Brain pericyte (primary cell): ENCODE results near the gene CKMT1A.
"Not testable (repeated sequence)": the region's sequence is repeated elsewhere in the genome, so short reads cannot be mapped to it uniquely, and the experiment has no call there.

Experiments
- DNase-seq: peaks from one replicate; pipeline ENCODE4 v3.0.0-alpha.2; 2012; ENCODE audit warnings: low read depth, low spot score

The CKMT1A gene

DNA sequence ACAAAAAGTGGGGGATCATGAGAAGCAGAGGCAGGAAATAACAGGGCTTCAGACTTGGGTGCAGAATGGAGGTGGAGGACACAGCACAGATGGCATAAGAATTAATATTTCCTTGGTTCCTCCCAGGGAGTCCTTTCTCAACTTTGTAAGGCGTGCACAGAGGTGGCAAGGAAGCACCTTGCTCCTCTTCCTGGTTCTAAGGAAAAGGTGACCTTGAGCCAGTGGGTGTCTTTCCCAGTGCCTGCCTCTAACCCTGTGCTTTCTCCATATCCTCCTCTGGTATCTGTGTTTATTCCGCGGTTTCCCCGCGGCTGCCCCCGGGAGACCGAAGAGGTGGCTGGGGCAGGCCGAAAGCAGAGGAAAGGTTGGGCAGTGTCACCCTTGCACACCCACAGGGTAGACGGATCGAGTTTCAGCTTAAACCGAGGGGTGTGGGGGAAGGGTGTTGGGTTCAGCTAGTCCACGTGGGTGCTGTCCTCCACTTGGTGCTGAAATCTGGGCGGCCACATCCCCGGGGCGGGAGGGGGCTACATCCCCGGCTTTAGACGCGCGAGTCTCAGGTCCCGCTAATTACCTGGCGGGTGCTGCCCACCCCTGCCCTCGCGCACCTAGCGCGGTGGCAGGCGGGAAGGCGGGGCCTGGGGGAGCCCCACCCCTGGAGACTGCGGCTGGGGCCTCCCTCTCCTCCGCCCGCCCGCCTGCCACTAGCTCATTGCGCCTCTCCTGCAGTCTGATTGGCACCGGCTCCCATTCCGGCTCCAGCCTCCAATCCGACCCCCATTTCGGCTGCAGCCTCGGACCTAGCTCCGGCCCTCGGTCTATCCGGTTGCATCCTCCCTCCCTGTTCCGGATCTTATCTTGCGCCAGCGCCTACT is at the start of gene CKMT1A:
Gene CKMT1A, plus strand, starts transcription at position 712 of the 875 bp plus-strand sequence. CDS start 192 bp downstream, outside the sequence.
- DNase-seq: not testable (repeated sequence)

DNA sequence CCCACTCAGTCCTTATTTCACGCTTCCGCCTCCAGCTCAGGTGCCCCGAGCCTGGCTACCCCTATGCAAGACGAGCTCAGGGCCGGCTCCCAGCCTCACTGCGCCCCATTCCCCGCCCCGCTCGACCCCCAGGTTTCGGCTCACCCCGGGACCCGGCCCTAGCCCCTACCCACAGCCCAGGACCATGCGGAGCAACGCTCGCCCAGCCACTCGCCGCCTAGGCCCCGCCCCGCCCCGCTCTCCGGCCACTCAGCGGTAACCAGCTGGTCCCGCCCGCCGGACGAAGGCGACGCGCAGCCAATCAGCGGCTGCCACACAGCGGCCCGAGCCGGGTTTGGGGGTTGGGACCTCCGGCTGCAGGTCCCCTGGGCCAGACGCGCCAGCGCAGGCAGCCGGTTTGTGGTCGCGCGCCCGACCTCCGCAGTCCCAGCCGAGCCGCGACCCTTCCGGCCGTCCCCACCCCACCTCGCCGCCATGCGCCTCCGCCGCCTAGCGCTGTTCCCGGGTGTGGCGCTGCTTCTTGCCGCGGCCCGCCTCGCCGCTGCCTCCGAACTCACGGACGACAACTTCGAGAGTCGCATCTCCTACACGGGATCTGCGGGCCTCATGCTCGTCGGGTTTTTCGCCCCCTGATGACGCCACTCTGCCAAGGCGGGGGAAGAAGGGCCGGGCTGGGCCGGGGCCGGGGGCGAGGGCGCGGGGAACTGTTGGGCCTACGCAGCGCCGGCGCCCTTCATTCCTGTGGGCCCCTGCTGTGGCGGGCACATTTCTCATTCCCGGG is 44.8 kb upstream of the CKMT1A start, which contains the start of gene CATSPER2:
Gene CATSPER2, minus strand, starts transcription at position 196 of the 781 bp plus-strand sequence. CDS start 783 bp downstream, outside the sequence.
- no peak for DNase-seq

DNA sequence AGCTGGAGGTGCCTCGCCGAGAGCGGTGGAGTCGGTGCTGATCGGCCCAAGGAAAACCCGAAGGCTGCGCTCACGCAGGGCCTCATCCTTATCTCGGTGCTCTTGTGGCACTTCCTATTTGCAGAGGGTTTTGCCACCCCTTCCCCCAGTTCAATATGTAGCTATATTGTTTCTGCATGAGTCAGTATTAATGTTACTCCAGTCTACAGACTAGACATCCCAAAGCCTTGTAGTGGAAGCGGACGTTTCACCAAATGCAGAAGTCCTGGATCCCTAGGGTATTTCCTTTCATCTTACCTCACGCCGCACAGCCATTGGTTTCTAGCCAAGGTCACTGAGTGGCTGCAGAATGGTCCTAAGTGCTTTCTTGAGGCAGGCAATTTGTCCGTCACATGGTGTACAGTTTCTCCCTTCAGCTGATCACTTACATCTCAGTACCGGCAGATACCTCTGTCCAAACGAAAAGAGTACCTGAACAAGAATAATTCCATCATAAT is 44.2 kb upstream of the CKMT1A start:
- not testable (repeated sequence) for DNase-seq

DNA sequence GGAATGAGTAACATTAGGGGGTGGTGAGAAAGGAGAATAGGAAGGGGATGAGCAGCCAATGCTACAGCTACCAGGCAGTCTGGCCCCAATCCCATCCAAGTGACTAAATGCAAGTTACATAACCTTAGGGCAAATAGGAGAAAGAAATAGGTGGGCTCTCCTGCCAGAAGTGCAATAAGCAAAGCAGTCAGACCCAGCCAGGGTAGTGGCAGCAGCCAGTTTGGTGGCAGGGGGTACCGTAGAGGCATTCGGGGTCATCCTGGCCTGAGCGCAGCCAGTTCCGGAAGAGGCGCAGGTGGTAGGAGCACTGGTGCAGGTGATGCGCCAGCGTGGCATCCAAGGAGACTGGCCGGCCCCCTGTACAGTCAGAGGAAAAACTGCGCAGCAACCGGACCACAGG is 33.9 kb upstream of the CKMT1A start:
- not testable (repeated sequence) for DNase-seq

DNA sequence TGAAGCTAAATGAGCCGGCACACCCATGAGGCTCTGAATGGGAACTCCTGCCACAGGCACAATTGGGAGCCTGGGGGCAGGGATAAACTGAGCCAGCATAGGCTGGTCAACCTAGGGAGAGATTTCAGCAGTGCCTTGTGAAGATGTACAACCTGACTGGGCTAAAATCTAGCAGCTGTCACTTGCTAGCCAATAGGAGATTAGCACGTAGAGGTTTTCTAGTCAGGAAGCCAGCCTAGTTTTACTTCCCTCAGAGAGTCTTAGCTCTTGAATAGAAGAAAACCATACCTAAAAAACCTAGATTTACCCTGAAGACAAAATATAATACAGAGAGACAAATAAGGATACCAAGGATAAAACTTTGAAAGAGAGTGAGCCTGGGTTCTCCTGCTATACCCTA is 31.4 kb upstream of the CKMT1A start:
- not testable (repeated sequence) for DNase-seq

DNA sequence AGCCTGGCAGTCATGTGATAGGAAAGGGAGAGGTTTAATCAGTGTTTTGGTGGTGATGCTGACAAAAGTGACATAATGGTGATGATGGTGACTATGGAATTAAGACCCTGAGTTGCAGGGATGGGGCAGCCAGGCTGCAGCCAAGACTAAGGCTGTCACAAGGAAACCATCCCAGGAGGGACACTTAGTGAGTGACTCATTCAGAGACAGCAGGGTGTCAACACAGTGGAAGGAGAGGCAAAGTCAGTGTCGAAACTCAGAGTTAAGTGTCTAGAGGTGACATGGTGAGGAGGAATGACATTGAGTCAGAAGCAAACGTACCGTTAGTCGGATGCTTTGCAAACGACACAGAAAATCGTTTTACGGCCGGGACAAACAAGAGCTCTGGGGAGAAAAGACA is 30.3 kb upstream of the CKMT1A start:
- not testable (repeated sequence) for DNase-seq

DNA sequence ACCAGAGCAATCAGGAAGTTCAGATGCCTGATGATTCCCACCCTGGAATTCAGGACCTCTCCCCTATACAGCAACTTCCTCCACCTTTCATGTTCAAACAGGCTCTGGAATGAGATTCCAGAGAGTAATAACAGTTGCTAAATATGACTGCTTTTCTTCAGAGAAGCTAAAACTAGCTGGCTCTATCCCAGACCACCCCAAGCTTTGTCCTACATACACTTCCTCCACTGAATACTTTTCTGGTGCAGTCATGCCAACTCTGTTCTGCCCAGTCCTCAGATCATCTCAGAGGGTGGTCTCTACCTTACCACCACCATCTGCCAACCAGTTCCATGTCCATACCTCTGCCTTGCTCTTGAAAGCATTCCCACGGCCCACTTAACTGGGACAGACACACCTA is 27.5 kb upstream of the CKMT1A start:
- not testable (repeated sequence) for DNase-seq

DNA sequence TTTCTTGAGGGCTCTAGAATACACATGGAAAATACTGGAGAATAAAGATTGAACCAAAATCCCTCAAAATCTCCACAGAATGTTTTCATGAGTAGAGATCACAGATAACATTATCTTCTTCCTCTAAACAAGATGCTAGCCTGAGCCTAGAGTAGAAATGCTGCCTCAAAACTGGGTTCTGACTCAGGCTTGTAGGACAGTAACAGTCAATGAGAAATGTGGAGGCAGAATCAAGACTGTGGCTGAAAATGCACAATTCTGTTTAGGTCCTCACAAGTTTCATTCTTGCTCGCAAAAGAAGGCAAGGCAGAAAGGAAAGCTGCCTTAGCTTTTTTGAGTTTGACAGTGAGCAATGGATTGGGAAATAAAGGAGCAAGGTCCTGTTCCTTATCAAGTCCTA is 19.5 kb upstream of the CKMT1A start:
- not testable (repeated sequence) for DNase-seq

DNA sequence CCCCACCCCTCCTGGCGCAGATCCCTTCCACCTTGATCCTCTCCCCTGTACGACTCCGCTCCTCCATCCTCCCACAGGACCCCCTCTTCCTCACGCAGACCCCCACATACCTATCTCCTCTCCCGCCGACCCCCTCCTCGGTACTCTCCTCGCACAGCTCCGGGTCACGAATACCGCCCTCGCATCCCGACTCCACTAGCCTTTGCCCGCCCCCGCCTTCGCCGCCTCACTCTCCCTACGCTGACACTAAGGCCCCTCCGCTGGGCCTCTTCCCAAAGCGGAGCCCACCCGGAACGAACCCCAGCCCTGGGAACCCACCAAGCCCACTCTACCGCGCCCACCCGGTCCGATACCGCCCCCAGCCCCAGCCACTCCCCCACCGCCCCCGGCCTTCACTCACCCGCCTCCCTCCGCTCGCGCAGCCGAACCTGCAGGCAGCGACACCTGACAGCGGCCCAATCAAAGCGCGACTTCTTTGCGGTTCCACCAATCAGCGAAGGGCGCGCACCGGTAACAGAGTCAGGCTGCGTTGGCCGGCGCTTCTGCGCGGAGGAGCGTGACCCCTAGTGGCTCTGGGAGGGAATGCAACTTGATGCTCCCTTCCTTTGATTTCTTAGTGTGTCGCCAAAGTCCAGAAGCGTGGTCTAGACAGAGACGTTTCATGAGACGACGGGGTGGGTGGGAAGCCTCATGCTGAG is 3.9 kb upstream of the CKMT1A start:
- not testable (repeated sequence) for DNase-seq

DNA sequence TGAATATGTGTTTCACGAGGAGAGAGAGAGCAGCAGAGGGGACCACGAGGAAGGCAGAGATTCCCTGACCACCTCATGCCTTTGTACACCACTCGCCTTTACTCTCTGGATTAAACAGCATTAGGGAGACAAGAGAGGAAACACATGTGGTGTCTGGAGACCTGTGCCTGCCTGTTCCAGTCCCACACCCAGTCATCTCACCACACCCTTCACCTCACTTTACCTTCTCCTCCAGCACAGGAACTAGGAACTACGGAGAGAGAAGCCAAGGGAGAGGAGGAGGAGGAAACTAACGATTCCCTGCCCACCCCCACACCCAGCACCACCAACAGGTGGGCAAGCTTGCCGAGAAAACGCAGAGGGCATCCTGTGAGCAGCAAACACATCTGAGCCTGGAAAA is 980 bp upstream of the CKMT1A start:
- not testable (repeated sequence) for DNase-seq

DNA sequence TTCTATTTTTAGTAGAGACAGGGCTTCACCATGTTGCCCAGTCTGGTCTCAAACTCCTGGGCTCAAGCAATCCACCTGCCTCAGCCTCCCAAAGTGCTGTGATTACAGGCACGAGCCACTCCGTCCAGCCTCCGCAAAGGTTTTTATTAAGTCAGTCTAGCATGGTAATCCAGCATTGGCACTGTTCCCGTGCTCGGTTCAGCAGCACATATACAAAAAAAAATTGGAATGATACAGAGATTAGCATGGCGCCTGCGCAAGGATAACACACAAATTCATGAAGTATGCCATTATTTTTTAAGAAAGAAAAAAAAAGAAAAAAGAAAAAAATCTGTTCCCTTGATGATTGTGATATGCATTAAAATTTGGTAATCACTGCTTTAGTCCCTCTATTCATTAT is 8.5 kb downstream of the CKMT1A start:
- no peak for DNase-seq

DNA sequence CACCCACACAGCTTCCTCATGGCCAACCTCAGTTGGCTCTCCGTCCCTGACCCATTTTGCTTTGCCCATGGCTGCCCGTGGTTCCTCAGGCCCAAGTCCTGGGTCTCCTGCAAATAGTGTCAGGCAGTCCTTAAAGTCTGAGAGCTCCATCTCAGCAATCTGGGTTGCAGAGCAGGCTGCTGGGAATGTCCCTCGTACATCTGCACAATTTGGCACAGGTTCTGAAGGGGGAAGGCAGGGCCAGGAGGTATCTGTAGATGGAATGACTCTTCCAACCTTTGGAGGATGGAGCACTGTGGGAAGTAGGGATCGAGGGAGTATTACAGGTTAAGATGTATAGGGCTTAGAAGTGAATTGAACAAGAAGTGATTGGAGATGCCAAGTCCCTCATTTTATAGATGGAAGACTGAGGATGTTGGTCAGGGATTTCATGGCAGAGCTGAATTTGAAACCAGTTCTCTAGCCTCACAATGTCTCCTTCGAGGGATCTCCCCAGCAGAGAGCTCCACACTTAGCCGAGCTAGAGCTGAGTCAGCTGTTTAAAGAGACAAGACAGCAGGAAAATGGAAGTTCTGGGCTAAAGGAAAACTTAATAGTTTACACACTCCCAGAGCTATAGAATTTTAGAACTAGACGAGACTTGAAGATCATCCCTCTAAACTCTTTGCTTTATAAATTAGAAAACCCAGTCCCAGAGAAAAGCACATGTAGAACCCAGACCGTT is 9.2 kb downstream of the CKMT1A start:
- no peak for DNase-seq

DNA sequence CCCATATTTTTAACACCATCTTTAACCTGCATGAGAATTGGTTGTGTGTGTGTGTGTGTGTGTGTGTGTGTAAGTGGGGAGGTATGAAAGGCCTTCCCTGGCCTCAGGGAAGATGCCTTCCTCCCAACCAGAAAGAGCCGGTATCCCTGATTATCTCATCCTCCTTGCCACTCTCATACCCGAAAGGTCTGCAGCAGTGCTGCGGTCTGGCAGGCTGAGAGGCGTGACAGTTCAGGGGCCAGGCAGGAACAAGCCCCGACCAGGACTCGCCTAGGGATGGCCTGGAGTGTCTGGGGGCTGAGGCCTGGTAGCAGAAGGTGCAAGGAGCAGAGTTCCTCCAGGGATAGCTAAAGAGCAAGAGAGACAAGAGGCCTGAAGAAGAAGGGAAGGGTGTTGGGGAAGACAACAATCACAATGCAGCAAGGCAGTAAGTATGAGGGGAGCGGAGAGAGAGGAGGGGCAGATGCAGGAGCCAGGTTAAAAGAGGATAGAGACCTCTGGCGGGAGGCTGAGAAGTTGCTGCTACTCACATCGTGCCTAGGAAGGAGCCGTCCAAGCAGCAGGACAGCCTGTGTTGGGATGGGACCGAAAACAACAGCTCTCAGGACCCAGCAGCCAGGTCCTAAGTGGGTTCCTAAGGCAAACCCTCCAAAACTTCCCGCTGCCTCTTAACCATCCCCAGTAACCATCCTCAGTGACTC is 16.9 kb downstream of the CKMT1A start:
- not testable (repeated sequence) for DNase-seq

DNA sequence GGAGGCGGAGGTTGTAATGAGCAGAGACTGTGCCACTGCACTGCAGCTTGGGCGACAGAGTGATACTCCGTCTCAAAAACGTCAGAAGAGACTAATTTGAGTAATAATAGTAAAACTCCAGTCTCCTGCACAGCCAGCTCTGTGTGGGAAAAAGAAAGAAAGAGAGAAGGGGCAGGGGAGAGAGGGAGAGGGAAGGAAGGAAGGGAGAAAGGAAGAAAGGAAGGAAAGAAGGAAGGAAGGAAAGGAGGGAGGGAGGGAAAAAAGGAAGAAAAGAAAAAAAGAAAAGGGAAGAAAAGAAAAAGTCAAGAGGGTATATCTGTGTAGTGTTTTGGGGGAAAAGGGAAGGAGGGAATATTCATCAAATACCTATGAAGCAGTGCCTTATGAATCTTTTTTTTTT is 29.5 kb downstream of the CKMT1A start:
- no peak for DNase-seq

DNA sequence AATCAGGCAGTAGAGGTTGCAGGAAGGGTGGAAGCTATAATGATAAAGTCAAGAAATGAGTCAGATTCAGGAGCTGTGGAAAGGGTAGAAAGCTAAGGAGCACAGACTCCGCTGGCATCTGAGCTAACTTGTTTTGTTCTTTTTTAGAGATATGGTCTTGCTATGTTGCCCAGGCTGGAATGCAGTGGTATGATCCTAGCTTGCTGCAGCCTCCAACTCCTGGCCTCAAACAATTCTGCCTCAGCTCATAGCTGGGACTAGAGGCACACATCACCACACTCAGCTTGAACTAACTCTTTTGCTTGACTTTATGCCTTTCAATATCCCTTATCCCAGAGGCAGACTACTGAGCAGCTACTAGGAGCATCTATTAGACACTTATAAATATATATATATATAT is 32.6 kb downstream of the CKMT1A start:
- not testable (repeated sequence) for DNase-seq

DNA sequence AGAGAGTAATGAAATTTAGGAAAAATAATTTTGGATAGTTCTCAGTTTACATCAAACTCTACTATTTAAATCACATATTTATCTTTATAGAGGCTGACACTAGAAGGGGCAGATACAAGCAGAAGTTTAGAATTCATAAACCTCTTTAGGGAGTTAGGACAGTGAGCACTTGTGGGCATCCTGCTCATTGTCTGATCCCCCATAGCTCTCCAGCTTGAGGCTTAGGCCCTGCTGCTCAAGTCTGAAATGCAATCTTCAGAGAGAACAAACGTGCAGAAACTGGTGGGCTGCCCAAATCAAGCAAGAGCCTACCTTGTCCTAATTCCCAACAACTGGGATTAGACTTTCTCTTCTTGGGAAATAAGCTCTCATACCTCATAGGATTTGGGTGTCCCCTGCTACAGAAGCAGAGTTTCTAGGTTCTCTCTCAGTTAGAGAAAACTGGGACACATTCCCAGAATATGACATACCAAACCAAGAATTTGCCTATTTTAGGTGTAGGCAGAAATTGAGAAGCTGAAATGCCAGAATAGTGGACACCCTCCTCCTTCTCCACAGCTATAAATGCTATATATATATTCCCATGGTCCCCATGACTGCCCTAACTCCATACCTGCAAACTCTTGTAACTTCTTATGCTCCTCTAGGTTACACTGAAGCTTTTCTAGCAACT is 34.5 kb downstream of the CKMT1A start:
- not testable (repeated sequence) for DNase-seq

DNA sequence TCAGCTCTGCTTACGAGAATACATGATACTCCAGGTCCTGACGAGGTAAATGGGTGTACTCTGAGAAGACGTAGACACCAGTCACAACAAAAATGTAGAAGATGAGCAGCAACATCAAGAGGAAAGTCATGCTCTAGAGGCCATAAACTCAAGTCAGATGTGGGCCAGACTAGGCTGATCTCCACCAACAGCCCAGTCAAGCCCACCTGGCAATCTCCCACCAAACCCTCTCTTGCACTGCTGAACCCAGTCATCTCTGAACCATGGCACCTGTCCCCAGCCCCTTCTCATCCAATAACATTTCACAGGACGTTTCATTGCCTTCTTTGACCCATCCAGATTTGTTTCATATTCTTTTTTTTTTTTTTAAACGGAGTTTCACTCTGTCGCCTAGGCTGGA is 41.8 kb downstream of the CKMT1A start:
- DNase-seq: no peak

DNA sequence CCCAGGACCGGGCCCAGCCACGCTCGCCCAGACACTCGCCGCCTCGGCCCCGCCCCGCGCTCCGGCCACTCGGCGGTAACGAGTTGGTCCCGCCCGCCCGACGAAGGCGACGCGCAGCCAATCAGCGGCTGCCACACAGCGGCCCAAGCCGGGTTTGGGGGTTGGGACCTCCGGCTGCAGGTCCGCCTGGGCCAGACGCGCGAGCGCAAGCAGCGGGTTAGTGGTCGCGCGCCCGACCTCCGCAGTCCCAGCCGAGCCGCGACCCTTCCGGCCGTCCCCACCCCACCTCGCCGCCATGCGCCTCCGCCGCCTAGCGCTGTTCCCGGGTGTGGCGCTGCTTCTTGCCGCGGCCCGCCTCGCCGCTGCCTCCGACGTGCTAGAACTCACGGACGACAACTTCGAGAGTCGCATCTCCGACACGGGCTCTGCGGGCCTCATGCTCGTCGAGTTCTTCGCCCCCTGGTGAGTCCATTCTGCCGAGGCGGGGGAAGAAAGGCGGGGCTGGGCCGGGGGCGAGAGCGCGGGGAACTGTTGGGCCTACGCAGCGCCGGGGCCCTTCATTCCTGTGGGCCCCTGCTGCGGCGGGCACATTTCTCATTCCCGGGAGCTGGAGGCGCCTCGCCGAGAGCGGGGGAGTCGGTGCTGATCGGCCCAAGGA is 52.7 kb downstream of the CKMT1A start, which contains the start of gene PDIA3:
Gene PDIA3, plus strand, starts transcription at position 194 of the 658 bp plus-strand sequence. Its CDS starts 102 bp downstream, at position 296.
- peak; percentile 73 for DNase-seq

DNA sequence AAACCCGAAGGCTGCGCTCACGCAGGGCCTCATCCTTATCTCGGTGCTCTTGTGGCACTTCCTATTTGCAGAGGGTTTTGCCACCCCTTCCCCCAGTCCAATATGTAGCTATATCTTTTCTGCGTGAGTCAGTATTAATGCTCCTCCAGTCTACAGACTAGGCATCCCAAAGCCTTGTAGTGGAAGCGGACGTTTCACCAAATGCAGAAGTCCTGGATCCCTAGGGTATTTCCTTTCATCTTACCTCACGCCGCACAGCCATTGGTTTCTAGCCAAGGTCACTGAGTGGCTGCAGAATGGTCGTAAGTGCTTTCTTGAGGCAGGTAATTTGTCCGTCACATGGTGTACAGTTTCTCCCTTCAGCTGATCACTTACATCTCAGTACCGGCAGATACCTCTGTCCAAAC is 53.2 kb downstream of the CKMT1A start:
- DNase-seq: peak; percentile 5
